Epithelial cell of esophagus (primary cell): ENCODE results near the gene GPR84.

ENCODE experiments used
- DNase-seq: peaks from one replicate; pipeline ENCODE4 v3.0.0; 2010; ENCODE audit warnings: low read depth
- H3K4me3 ChIP-seq: 2 replicates; pipeline ENCODE4 v1.5.1; 2011; ENCODE audit warnings: mild to moderate bottlenecking, low read length, control low read depth
- CTCF ChIP-seq: IDR thresholded peaks from 2 replicates; pipeline ENCODE4 v1.5.1; 2011; ENCODE audit warnings: low read depth, mild to moderate bottlenecking, low read length, control low read depth, inconsistent platforms; ENCODE audit not compliant: insufficient read depth; ENCODE audit errors: missing control alignments

Gene GPR84

GRCh38 chr12:54341378-54342300 is 22.6 kb downstream of the GPR84 start:
- TF ChIP-seq CTCF: no peak
- no peak overlapping the region for H3K4me3 ChIP-seq
- DNase-seq: no peak

DNA sequence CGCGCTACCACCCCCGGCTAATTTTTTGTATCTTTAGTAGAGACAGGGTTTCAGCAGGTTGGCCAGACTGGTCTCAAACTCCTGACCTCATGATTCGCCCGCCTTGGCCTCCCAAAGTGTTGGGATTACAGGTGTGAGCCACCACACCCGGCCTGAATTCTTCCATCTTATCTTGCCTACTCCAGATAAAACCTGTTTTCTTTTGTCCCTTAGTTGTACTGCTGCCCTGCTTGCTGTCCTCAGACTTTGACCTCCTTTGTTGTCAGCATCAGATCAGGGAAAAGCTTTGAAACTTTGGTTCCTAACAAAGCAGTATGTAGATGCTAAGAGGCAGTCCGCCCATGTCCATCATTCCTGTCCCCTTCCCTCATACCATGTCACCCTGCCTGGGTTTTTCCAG is 23.4 kb downstream of the GPR84 start:
- no peak overlapping the region for H3K4me3 ChIP-seq
- TF ChIP-seq CTCF: no peak
- no peak for DNase-seq

DNA sequence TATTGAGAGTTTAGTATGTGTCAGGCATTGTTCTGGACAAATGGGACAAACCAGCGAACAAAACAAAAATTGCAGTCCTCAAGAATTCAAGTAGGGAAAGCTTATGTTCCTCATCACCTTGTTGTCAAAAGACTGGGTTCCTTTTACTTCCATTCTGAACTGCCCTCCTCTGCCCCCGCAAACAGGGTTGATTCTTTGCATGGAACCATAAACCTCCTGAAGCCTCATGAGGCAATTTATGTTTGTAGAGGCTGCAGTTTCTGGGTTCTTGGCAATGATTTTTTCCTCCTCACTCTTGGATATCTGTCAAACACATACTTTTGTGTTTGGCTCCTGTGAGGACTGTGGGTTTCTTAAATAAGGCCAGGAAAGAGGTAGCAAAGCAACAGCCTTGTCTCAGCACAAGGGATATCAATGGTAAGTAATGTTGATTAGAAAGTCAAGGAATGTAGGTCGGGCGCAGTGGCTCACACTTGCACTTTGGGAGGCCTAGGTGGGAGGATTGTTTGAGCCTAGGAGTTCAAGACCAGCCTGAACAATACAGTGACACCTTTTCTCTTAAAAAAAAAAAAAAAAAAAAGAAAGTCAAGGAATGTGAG is 25.5 kb downstream of the GPR84 start:
- no peak for TF ChIP-seq CTCF
- H3K4me3 ChIP-seq: no peak overlapping the region
- no peak for DNase-seq

DNA sequence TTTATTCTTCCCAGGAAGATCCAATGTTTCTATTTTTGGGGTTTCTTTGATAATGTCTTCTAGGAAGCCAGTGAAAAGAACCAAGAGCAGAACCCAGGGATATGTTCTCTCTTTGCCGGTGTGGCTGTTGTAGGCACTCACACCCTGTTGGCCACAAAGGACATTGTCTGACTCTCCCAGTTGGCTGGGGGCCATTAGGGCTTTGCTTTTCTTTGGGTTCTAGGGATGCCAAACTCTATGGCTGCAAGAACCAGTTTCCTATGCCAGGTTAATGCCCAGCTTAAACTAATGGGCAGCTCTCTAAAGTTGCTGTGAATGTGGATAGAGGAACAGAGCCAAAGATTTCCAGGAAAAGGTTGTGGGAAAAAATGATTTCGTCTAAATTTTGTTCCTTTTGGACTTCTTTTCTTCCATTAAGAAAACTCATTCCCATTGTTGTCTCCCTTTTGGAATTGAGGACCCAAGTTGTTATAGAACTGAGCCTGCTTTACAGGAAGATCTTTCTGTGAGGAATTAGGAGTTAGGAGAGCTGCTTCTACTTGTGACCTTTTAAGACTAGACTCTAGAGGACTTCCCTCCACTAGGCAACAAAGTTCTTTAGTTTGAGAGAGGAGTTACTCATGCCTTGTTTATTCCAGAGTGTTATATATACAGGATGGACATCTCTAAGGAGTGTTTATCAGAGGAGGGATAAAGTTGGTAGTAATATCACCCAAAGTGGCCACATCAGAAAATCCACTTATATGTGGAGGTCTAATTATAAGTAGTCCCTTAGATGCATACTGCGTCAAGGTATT is 26.2 kb downstream of the GPR84 start:
- no peak for TF ChIP-seq CTCF
- no peak overlapping the region for H3K4me3 ChIP-seq
- DNase-seq: no peak

- TF ChIP-seq CTCF: no peak
- no peak for DNase-seq
- no peak overlapping the region for H3K4me3 ChIP-seq
These were observed 26.9 kb downstream of the GPR84 start for GRCh38 chr12:54337280-54337842.

GRCh38 chr12:54333420-54334034 is 30.8 kb downstream of the GPR84 start:
- no peak for TF ChIP-seq CTCF

More at GRCh38 chr12:54333420-54334034, 30.8 kb downstream of the GPR84 start:
- no peak for DNase-seq
- H3K4me3 ChIP-seq: no peak overlapping the region
